OCI-LY1 (cell line): ENCODE results near the gene GBX2.
"Not testable (repeated sequence)": the region's sequence is repeated elsewhere in the genome, so short reads cannot be mapped to it uniquely, and the experiment has no call there.

ENCODE experiments used
- H2AFZ ChIP-seq: fragments of 200-600 bp; sonication (generic), shearing (Covaris generic); 2 replicates; pipeline ENCODE4 v1.6.0; 2014; ENCODE audit warnings: antibody characterized with exemption, mild to moderate bottlenecking, low read length
- H3F3A ChIP-seq: fragments of 200-600 bp; sonication (generic), shearing (Covaris generic); 2 replicates; pipeline ENCODE4 v1.6.0; 2014; ENCODE audit warnings: mild to moderate bottlenecking, antibody characterized with exemption, low read length, moderate library complexity; ENCODE audit not compliant: insufficient read depth
- H3K27ac ChIP-seq: fragments of 200-600 bp; sonication (generic); 2 replicates; pipeline ENCODE4 v1.5.1; 2014; ENCODE audit warnings: low read length, mixed run types, mild to moderate bottlenecking, low read depth; ENCODE audit not compliant: poor library complexity, severe bottlenecking
- H3K27me3 ChIP-seq: fragments of 200-600 bp; sonication (generic); 2 replicates; pipeline ENCODE4 v1.6.0; 2014; ENCODE audit warnings: antibody characterized with exemption, mild to moderate bottlenecking, low read length, moderate library complexity; ENCODE audit not compliant: insufficient read depth
- H3K36me3 ChIP-seq: fragments of 200-600 bp; sonication (generic); 2 replicates; pipeline ENCODE4 v1.6.1; 2014; ENCODE audit warnings: mild to moderate bottlenecking, antibody characterized with exemption, low read length, moderate library complexity, mixed read lengths; ENCODE audit not compliant: insufficient read depth
- H3K4me1 ChIP-seq: fragments of 200-600 bp; sonication (generic); 2 replicates; pipeline ENCODE4 v1.5.1; 2014; ENCODE audit warnings: mild to moderate bottlenecking, low read length, moderate library complexity; ENCODE audit not compliant: insufficient read depth, severe bottlenecking
- H3K4me2 ChIP-seq: fragments of 200-600 bp; sonication (generic), shearing (Covaris generic); 2 replicates; pipeline ENCODE4 v1.6.1; 2014; ENCODE audit warnings: low read length
- H3K4me3 ChIP-seq: fragments of 200-600 bp; sonication (generic); 2 replicates; pipeline ENCODE4 v1.5.1; 2014; ENCODE audit warnings: low read length, low read depth, mild to moderate bottlenecking, mixed read lengths; ENCODE audit not compliant: poor library complexity, severe bottlenecking
- H3K79me2 ChIP-seq: fragments of 200-600 bp; shearing (Covaris generic); 2 replicates; pipeline ENCODE4 v1.6.1; 2016; ENCODE audit warnings: mixed run types, low read length, mixed read lengths; ENCODE audit not compliant: insufficient read depth
- H3K9ac ChIP-seq: fragments of 200-600 bp; sonication (generic), shearing (Covaris generic); 2 replicates; pipeline ENCODE4 v1.6.1; 2014; ENCODE audit warnings: mild to moderate bottlenecking, low read length, mixed read lengths
- H3K9me2 ChIP-seq: fragments of 200-600 bp; sonication (generic), shearing (Covaris generic); 2 replicates; pipeline ENCODE4 v1.6.1; 2014; ENCODE audit warnings: low read depth, mild to moderate bottlenecking, low read length, mixed read lengths
- H3K9me3 ChIP-seq: fragments of 200-600 bp; shearing (Covaris generic); 2 replicates; pipeline ENCODE4 v1.6.1; 2014; ENCODE audit warnings: low read length, mixed read lengths
- H4K20me1 ChIP-seq: fragments of 200-600 bp; sonication (generic), shearing (Covaris generic); 2 replicates; pipeline ENCODE4 v1.6.0; 2016; ENCODE audit warnings: mild to moderate bottlenecking, low read length; ENCODE audit not compliant: insufficient read depth
- EZH2 ChIP-seq: fragments of 200-600 bp; sonication (generic), shearing (Covaris generic); IDR thresholded peaks from 2 replicates; pipeline ENCODE4 v1.8.0; 2017; ENCODE audit warnings: borderline replicate concordance, mixed run types, mild to moderate bottlenecking, antibody characterized with exemption, low read length, moderate library complexity, mixed read lengths
- TF ChIP-seq, protein P1 (sequence below): fragments of 200-600 bp; sonication (generic), shearing (Covaris generic); IDR thresholded peaks from 2 replicates; pipeline ENCODE4 v1.5.1; 2017; ENCODE audit warnings: mild to moderate bottlenecking, antibody characterized with exemption, low read length, moderate library complexity, mixed read lengths

Gene GBX2

DNA sequence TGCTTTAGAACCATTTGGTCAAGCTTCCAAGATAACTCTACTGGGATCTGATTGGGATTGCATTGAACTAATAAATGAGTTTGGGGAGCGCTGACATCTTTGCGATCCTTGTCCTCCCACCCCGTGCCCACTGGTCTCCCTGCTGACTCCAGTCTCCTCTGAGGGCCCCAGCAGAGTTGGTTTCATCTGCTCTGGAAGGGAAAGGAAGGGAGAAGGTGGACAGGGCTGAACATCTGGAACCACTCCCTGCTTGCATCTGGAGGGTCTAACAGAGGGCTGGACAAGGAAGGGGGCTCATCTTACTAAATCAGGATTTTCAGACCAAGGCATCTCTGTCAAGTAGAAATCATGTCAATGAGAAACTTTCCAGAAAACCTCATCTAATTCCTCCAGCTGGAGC is 12.8 kb downstream of the GBX2 start:
- no peak overlapping the region for H3K4me2 ChIP-seq
- H3K9me3 ChIP-seq = no peaks in the 10 kb centered on the region
- no peaks in the 10 kb centered on the region for H4K20me1 ChIP-seq
- H3K36me3 ChIP-seq = no peaks in the 10 kb centered on the region
- H3K27ac ChIP-seq = no peak overlapping the region
- TF ChIP-seq, protein P1, sequence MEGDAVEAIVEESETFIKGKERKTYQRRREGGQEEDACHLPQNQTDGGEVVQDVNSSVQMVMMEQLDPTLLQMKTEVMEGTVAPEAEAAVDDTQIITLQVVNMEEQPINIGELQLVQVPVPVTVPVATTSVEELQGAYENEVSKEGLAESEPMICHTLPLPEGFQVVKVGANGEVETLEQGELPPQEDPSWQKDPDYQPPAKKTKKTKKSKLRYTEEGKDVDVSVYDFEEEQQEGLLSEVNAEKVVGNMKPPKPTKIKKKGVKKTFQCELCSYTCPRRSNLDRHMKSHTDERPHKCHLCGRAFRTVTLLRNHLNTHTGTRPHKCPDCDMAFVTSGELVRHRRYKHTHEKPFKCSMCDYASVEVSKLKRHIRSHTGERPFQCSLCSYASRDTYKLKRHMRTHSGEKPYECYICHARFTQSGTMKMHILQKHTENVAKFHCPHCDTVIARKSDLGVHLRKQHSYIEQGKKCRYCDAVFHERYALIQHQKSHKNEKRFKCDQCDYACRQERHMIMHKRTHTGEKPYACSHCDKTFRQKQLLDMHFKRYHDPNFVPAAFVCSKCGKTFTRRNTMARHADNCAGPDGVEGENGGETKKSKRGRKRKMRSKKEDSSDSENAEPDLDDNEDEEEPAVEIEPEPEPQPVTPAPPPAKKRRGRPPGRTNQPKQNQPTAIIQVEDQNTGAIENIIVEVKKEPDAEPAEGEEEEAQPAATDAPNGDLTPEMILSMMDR = no peak
- H2AFZ ChIP-seq = no peak overlapping the region
- H3K27me3 ChIP-seq = no peaks in the 10 kb centered on the region
- H3K9me2 ChIP-seq = no peaks in the 10 kb centered on the region
- H3K79me2 ChIP-seq = no peaks in the 10 kb centered on the region
- no peak overlapping the region for H3K4me3 ChIP-seq
- no peak overlapping the region for H3K9ac ChIP-seq
- H3K4me1 ChIP-seq = no peaks in the 10 kb centered on the region
- H3F3A ChIP-seq = no peaks in the 10 kb centered on the region

DNA sequence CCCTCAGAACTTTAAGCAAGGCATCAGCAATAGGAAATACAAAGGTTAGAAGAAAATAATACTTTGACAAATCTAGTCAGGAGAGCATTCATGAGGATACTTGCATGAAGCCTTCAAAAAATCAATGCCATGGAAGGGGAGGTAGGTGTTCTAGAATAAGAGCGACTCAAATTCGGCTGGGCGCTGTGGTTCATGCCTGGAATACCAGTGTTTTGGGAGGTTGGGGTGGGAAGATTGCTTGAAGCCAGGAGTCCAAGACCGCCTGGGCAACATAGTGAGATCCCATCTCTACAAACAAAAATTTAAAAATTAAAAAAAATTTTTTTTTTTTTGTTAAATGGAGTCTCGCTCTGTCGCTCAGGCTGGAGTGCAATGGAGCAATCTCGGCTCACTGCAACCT is 21.8 kb downstream of the GBX2 start:
- no peaks in the 10 kb centered on the region for H4K20me1 ChIP-seq
- H3K9me2 ChIP-seq = no peaks in the 10 kb centered on the region
- H3K9ac ChIP-seq = no peak overlapping the region
- H3K4me2 ChIP-seq = no peak overlapping the region
- H3K9me3 ChIP-seq = no peaks in the 10 kb centered on the region
- H3K4me3 ChIP-seq = no peak overlapping the region
- H3K4me1 ChIP-seq = no peaks in the 10 kb centered on the region
- no peaks in the 10 kb centered on the region; the same call in 1 of the 2 replicates for H3K27me3 ChIP-seq
- H3K27ac ChIP-seq = no peak overlapping the region
- TF ChIP-seq, protein P1 = no peak
- no peak for TF ChIP-seq EZH2
- H3K79me2 ChIP-seq = no peaks in the 10 kb centered on the region
- no peaks in the 10 kb centered on the region for H3K36me3 ChIP-seq
- H3F3A ChIP-seq = no peaks in the 10 kb centered on the region
- H2AFZ ChIP-seq = no peak overlapping the region

DNA sequence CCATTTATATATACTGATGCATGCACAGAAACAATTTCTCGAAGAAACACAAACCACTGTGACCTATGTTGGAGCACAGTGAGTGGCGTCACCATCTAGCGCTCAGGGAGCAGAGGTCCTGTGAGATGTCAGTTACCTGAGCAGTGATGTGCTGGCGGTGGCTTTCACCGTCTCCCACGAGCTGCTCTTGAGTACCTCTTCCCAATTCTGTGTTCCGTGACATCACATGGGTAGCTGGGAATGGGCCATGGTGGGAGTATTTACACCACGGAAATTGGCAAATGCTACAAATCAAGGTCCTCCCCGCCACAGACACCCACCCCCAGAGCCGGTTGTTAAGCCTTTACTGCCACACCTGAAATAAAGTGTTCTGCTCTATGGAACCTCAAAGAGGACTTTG is 24.4 kb downstream of the GBX2 start:
- Histone ChIP-seq H3F3A (no peaks in the 10 kb centered on the region), H3K79me2 (no peaks in the 10 kb centered on the region), H3K9me3 (no peaks in the 10 kb centered on the region), H3K27me3 (no peaks in the 10 kb centered on the region; the same call in 1 of the 2 replicates), H2AFZ (no peak overlapping the region), H3K27ac (no peak overlapping the region), H3K9ac (no peak overlapping the region), H3K4me2 (no peak overlapping the region), H3K9me2 (no peaks in the 10 kb centered on the region), H3K4me1 (no peaks in the 10 kb centered on the region), H3K36me3 (no peaks in the 10 kb centered on the region), H4K20me1 (no peaks in the 10 kb centered on the region), H3K4me3 (no peak overlapping the region)
- no peak for TF ChIP-seq EZH2
- TF ChIP-seq, protein P1 = no peak

DNA sequence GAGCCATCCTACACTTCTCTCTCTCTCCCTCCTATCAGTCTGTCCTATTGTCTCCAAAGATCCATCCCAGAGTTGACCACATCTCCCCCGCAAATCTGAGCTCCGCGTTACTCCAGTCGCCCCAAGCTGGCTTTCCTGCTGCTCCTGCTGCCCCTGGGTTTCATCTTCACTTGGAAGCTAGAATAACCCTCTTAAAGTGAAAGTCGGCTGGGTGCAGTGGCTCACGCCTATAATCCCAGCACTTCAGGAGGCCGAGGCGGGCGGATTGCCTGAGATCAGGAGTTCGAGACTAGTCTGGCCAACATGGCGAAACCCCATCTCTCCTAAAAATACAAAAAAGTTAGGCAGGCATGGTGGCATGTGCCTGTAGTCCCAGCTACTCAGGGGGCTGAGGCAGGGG is 26.6 kb downstream of the GBX2 start:
- not testable (repeated sequence) for H3K27me3 ChIP-seq, H3K9ac ChIP-seq, H3F3A ChIP-seq, H3K36me3 ChIP-seq, H3K27ac ChIP-seq, H2AFZ ChIP-seq, H3K4me2 ChIP-seq, H4K20me1 ChIP-seq, H3K4me3 ChIP-seq, H3K4me1 ChIP-seq, H3K79me2 ChIP-seq, H3K9me2 ChIP-seq, H3K9me3 ChIP-seq
